ENCODE results near the gene TMEM154. TPM values are rescaled to one million over a fixed set of nuclear protein-coding genes. Genes with fewer than 3 reads are reported as not detected.
A peak's percentile ranks its signal among the peaks of the same experiment; 100 is the strongest.

The TMEM154 gene
- total RNA-seq, 1 donor from 2014 or later, result 0.46 TPM

- no peak for TF ChIP-seq CTCF (IDR thresholded peaks at IDR 0.05; ENCODE audit: unreplicated experiment)
- Mint-ChIP-seq H3K4me3 (ENCODE audit: low read depth) (no peak overlapping the region), H3K36me3 (ENCODE audit: insufficient read depth) (no peaks in the 10 kb centered on the region), H3K27ac (no peak overlapping the region), H3K27me3 (peaks cover 17% of the 10 kb centered on the region), H3K9me3 (ENCODE audit: low read depth) (no peaks in the 10 kb centered on the region), H3K4me1 (ENCODE audit: low read depth) (no peaks in the 10 kb centered on the region)
- DNase-seq (ENCODE audit: low spot score, unreplicated experiment), result no peak
Measured at GRCh38 chr4:152618971-152619370, 60.8 kb downstream of the TMEM154 start.

GRCh38 chr4:152616804-152617203 lies 63.0 kb downstream of the TMEM154 start:
- no peak overlapping the region for H3K27ac Mint-ChIP-seq
- no peaks in the 10 kb centered on the region for H3K9me3 Mint-ChIP-seq (ENCODE audit: low read depth)
- peaks cover 22% of the 10 kb centered on the region for H3K27me3 Mint-ChIP-seq
- no peak for TF ChIP-seq CTCF (IDR thresholded peaks at IDR 0.05; ENCODE audit: unreplicated experiment)
- H3K36me3 Mint-ChIP-seq (ENCODE audit: insufficient read depth), result no peaks in the 10 kb centered on the region
- H3K4me1 Mint-ChIP-seq (ENCODE audit: low read depth), result peaks cover 10% of the 10 kb centered on the region
- no peak overlapping the region for H3K4me3 Mint-ChIP-seq (ENCODE audit: low read depth)
- no peak for DNase-seq (ENCODE audit: low spot score, unreplicated experiment)

DNA sequence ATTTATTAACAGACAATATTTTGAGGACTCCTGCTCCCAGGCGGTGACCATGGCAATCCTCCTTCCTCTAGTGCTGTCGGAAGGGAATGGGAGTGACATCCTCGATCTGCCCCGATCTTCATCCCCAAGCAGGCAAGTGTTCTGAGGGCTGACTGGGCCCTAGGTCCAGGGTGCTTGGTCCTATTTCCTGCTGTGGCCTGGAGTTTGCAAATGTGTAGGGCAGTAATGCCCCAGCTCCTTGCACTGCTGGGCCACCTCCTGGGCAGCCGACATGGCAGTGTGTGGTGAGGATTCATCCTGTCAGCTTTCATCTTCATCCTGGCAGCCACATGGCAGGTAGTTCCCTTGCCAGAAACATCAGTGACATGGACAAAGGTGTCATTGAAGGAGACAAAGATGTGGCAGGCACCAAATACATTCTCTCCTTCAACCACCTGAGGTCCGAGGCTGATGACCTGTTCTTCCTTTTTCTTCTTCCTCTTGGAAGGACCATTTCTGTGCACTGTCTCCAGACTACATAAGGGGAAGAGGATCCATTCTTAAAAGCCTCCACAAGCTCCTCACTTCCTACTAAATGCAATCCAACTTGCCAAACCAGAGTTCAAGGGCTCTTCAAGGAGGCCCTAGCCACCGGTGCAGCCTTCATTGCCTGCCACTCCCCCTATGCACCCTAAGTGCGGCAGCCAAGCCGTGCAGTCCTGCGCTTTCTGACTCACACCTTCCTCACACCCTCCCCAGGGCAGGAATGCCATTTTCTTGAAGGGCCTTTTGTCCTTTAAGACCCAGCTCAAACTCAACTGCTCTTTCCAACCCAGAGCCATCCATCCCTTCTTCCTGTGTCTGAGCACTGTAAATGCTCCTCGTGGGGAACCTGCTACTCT lies 65.7 kb downstream of the TMEM154 start:
- no peak overlapping the region for H3K4me3 Mint-ChIP-seq (ENCODE audit: low read depth)
- H3K36me3 Mint-ChIP-seq (ENCODE audit: insufficient read depth), result no peaks in the 10 kb centered on the region
- peaks cover 26% of the 10 kb centered on the region for H3K27me3 Mint-ChIP-seq
- DNase-seq (ENCODE audit: low spot score, unreplicated experiment), result no peak
- H3K4me1 Mint-ChIP-seq (ENCODE audit: low read depth), result peaks cover 15% of the 10 kb centered on the region
- no peak overlapping the region for H3K27ac Mint-ChIP-seq
- H3K9me3 Mint-ChIP-seq (ENCODE audit: low read depth), result no peaks in the 10 kb centered on the region
- TF ChIP-seq CTCF (IDR thresholded peaks at IDR 0.05; ENCODE audit: unreplicated experiment), result no peak

DNA sequence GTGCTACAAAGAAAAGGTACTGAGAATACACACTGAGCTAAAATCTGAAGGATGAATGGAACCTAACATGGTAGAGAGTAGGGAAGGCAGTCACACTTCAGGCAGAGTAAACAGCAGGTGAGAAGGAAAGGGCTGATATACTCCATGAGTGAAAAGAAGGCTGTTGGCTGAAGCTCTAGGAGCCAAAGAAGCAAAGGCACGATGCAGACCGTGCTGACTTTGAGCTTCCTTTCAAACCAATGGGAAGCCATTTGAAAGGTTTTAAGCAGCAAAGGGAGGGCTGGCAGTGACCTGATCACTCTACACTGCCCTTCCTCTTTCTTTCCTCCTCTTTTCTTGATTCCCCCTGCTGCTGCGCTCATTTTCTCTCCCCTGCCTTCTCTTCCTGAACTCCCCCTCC lies 66.4 kb downstream of the TMEM154 start:
- Mint-ChIP-seq H3K9me3 (ENCODE audit: low read depth) (no peaks in the 10 kb centered on the region), H3K4me1 (ENCODE audit: low read depth) (peaks cover 15% of the 10 kb centered on the region), H3K27me3 (peaks cover 23% of the 10 kb centered on the region), H3K36me3 (ENCODE audit: insufficient read depth) (no peaks in the 10 kb centered on the region), H3K4me3 (ENCODE audit: low read depth) (no peak overlapping the region), H3K27ac (peak overlapping the region; percentile 43)
- DNase-seq (ENCODE audit: low spot score, unreplicated experiment), result no peak
- no peak for TF ChIP-seq CTCF (IDR thresholded peaks at IDR 0.05; ENCODE audit: unreplicated experiment)

DNA sequence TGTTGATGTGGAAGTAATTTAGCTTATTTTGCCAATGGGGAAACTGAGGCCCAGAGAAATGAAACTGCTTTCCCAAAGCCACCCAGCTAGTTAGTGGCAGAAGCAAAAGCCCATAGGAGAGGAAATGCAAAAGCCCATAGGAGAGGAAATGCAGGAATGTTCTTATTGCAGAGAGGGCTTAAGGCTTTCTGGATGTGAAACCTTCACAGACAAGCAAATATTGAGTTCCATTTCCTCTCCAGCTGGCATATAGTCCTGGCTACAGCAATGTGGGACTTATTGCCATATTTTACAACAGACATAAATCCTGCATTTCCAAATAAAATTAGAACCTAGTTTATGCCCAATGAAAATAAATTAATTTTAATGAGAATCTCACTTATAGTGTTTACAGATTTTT lies 69.7 kb downstream of the TMEM154 start:
- no peak for TF ChIP-seq CTCF (IDR thresholded peaks at IDR 0.05; ENCODE audit: unreplicated experiment)
- DNase-seq (ENCODE audit: low spot score, unreplicated experiment), result no peak
- Mint-ChIP-seq H3K27ac (no peak overlapping the region), H3K36me3 (ENCODE audit: insufficient read depth) (no peaks in the 10 kb centered on the region), H3K9me3 (ENCODE audit: low read depth) (no peaks in the 10 kb centered on the region), H3K27me3 (peaks cover 18% of the 10 kb centered on the region), H3K4me3 (ENCODE audit: low read depth) (no peak overlapping the region), H3K4me1 (ENCODE audit: low read depth) (peaks cover 22% of the 10 kb centered on the region)
